H9 (cell line): Measurements from ENCODE around the gene TRIM17. TPM values are rescaled to one million over a fixed set of nuclear protein-coding genes. Genes with fewer than 3 reads are reported as not detected.
A peak's percentile ranks its signal among the peaks of the same experiment; 100 is the strongest.

Experiments used
- DNase-seq: peaks from one replicate; pipeline ENCODE4 v3.0.0-alpha.2; 2017
- H2AFZ ChIP-seq: one replicate; pipeline ENCODE4 v1.6.1; 2013; ENCODE audit warnings: mild to moderate bottlenecking, low read length, control low read depth, moderate library complexity
- H2AK5ac ChIP-seq: 2 replicates; pipeline ENCODE4 v1.6.1; 2013; ENCODE audit warnings: low read length, control low read depth, mixed read lengths; ENCODE audit not compliant: insufficient read length
- H2BK120ac ChIP-seq: one replicate; pipeline ENCODE4 v1.6.1; 2013; ENCODE audit warnings: low read depth, mild to moderate bottlenecking, low read length, control low read depth, inconsistent platforms; ENCODE audit not compliant: poor library complexity, severe bottlenecking
- H2BK12ac ChIP-seq: 2 replicates; pipeline ENCODE4 v1.6.1; 2013; ENCODE audit warnings: low read length, control low read depth, mixed read lengths, low read depth; ENCODE audit not compliant: insufficient read length
- H2BK15ac ChIP-seq: 2 replicates; pipeline ENCODE4 v1.6.1; 2013; ENCODE audit warnings: low read depth, low read length, control low read depth
- H2BK20ac ChIP-seq: one replicate; pipeline ENCODE4 v1.6.1; 2013; ENCODE audit warnings: low read depth, mild to moderate bottlenecking, low read length, control low read depth, inconsistent platforms; ENCODE audit not compliant: poor library complexity, severe bottlenecking
- H2BK5ac ChIP-seq: 2 replicates; pipeline ENCODE4 v1.6.1; 2013; ENCODE audit warnings: low read length, control low read depth, mixed read lengths; ENCODE audit not compliant: insufficient read length
- H3K14ac ChIP-seq: 2 replicates; pipeline ENCODE4 v1.6.1; 2013; ENCODE audit warnings: low read length, control low read depth; ENCODE audit not compliant: insufficient read depth
- H3K18ac ChIP-seq: 2 replicates; pipeline ENCODE4 v1.6.1; 2013; ENCODE audit warnings: low read depth, mild to moderate bottlenecking, mixed read lengths, low read length, control low read depth; ENCODE audit not compliant: insufficient read length
- H3K23ac ChIP-seq: 2 replicates; pipeline ENCODE4 v1.6.1; 2013; ENCODE audit warnings: low read length, control low read depth, mixed read lengths, low read depth; ENCODE audit not compliant: insufficient read length
- H3K23me2 ChIP-seq: 2 replicates; pipeline ENCODE4 v1.6.1; 2013; ENCODE audit warnings: low read depth, mild to moderate bottlenecking, mixed read lengths, low read length, control low read depth; ENCODE audit not compliant: insufficient read length, poor library complexity, severe bottlenecking
- H3K27ac ChIP-seq: 2 replicates; pipeline ENCODE4 v1.5.1; 2013; ENCODE audit warnings: low read length, control low read depth, mixed read lengths, low read depth; ENCODE audit not compliant: insufficient read length
- H3K27me3 ChIP-seq: 2 replicates; pipeline ENCODE4 v1.6.1; 2013; ENCODE audit warnings: low read length, control low read depth, inconsistent platforms; ENCODE audit not compliant: insufficient read depth
- H3K4ac ChIP-seq: 2 replicates; pipeline ENCODE4 v1.6.1; 2013; ENCODE audit warnings: low read depth, mild to moderate bottlenecking, control low read depth, inconsistent platforms, low read length, moderate library complexity
- H3K4me1 ChIP-seq: 2 replicates; pipeline ENCODE4 v1.6.1; 2013; ENCODE audit warnings: low read length, control low read depth, inconsistent platforms; ENCODE audit not compliant: insufficient read depth
- H3K4me2 ChIP-seq: 2 replicates; pipeline ENCODE4 v1.6.1; 2013; ENCODE audit warnings: low read length, control low read depth, mixed read lengths; ENCODE audit not compliant: insufficient read length, insufficient read depth
- H3K56ac ChIP-seq: 2 replicates; pipeline ENCODE4 v1.6.1; 2013; ENCODE audit warnings: low read depth, mild to moderate bottlenecking, mixed read lengths, low read length, control low read depth; ENCODE audit not compliant: insufficient read length
- H3K79me1 ChIP-seq: 2 replicates; pipeline ENCODE4 v1.6.1; 2013; ENCODE audit warnings: low read depth, mild to moderate bottlenecking, moderate library complexity, low read length, control low read depth, inconsistent platforms; ENCODE audit not compliant: insufficient read depth, poor library complexity, severe bottlenecking
- H3K79me2 ChIP-seq: 2 replicates; pipeline ENCODE4 v1.6.1; 2013; ENCODE audit warnings: low read length, control low read depth, inconsistent platforms; ENCODE audit not compliant: insufficient read depth
- H3K9ac ChIP-seq: 2 replicates; pipeline ENCODE4 v1.6.1; 2013; ENCODE audit warnings: low read length, control low read depth, mixed read lengths; ENCODE audit not compliant: insufficient read length; ENCODE audit errors: extremely low read depth
- H3K9me3 ChIP-seq: one replicate; pipeline ENCODE4 v1.6.1; 2013; ENCODE audit warnings: low read depth, low read length, inconsistent platforms; ENCODE audit not compliant: control insufficient read depth
- H3T11ph ChIP-seq: one replicate; pipeline ENCODE4 v1.6.1; 2013; ENCODE audit warnings: mild to moderate bottlenecking, low read length, control low read depth, inconsistent platforms
- H4K20me1 ChIP-seq: one replicate; pipeline ENCODE4 v1.6.1; 2013; ENCODE audit not compliant: control insufficient read depth, insufficient read length, insufficient read depth
- H4K5ac ChIP-seq: 2 replicates; pipeline ENCODE4 v1.6.1; 2013; ENCODE audit warnings: low read depth, mild to moderate bottlenecking, mixed read lengths, low read length, control low read depth; ENCODE audit not compliant: insufficient read length
- H4K8ac ChIP-seq: replicated peaks from 2 replicates; pipeline ENCODE4 v1.6.1; 2013; ENCODE audit warnings: low read length, control low read depth, mixed read lengths, low read depth; ENCODE audit not compliant: insufficient read length
- H4K91ac ChIP-seq: 2 replicates; pipeline ENCODE4 v1.6.1; 2013; ENCODE audit warnings: low read depth, mild to moderate bottlenecking, moderate library complexity, mixed read lengths, low read length, control low read depth; ENCODE audit not compliant: insufficient read length
- H3K27ac Mint-ChIP-seq, 3 experiments: 2 replicates in 2 of 3; 3 replicates in 1 of 3; pipeline ENCODE4 v1.8.0; 2020 to 2021; ENCODE audit warnings: mixed read lengths in 3 of 3, mild to moderate bottlenecking in 1 of 3, moderate library complexity in 1 of 3
- H3K27me3 Mint-ChIP-seq: 2 replicates; pipeline ENCODE4 v1.8.0; 2021; ENCODE audit warnings: low read depth, mild to moderate bottlenecking, moderate library complexity, mixed read lengths
- H3K36me3 Mint-ChIP-seq, 3 experiments: 2 replicates in 2 of 3; 3 replicates in 1 of 3; pipeline ENCODE4 v1.8.0; 2020 to 2021; ENCODE audit warnings: low read depth in 3 of 3, mixed read lengths in 3 of 3; ENCODE audit not compliant: insufficient read depth in 1 of 3
- H3K4me1 Mint-ChIP-seq, 2 experiments: 2 replicates each; pipeline ENCODE4 v1.8.0; 2020; ENCODE audit warnings: mixed read lengths in 2 of 2
- H3K4me3 Mint-ChIP-seq, 2 experiments: 2 replicates in 1 of 2; 3 replicates in 1 of 2; pipeline ENCODE4 v1.8.0; 2020 to 2021; ENCODE audit warnings: mild to moderate bottlenecking in 2 of 2, mixed read lengths in 2 of 2, moderate library complexity in 1 of 2
- H3K9me3 Mint-ChIP-seq, 2 experiments: 2 replicates in 1 of 2; 3 replicates in 1 of 2; pipeline ENCODE4 v1.8.0; 2020; ENCODE audit warnings: mild to moderate bottlenecking in 2 of 2, mixed read lengths in 2 of 2, moderate library complexity in 1 of 2
- whole genome bisulfite sequencing: extraction: QIAGEN DNeasy Blood & Tissue Kit; methylation state at CpG from one replicate; pipeline ENCODE4 v1.1.7; 2013; ENCODE audit warnings: missing lambda C conversion rate, low lambda C conversion rate, mixed read lengths; ENCODE audit not compliant: insufficient read length; ENCODE audit errors: extremely low coverage; 5-methylcytosine and 5-hydroxymethylcytosine counted together
- total RNA-seq: library from RNA; stranded (reverse); gene quantifications from 2 replicates; pipeline ENCODE4 v1.2.1, GENCODE V29; 2021
- TF ChIP-seq, protein P1 (sequence below): fragments of 200-600 bp; sonication (generic); conservative IDR thresholded peaks from 3 replicates; pipeline ENCODE4 v1.8.0; 2021; ENCODE audit warnings: antibody characterized with exemption, mild to moderate bottlenecking

Gene TRIM17
- total RNA-seq, 1 experiment from 2014 or later, result 2.8 TPM

- H2BK120ac ChIP-seq, result no peak overlapping the region
- no peak overlapping the region for H3K56ac ChIP-seq
- H3K79me2 ChIP-seq, result no peaks in the 10 kb centered on the region
- peaks cover 4% of the 10 kb centered on the region for H4K20me1 ChIP-seq
- no CpG with 5 or more reads among the region's 19 CpGs for WGBS
- no peaks in the 10 kb centered on the region for H3K79me1 ChIP-seq
- H3K4me1 ChIP-seq, result no peaks in the 10 kb centered on the region
- no peaks in the 10 kb centered on the region for H3K9me3 Mint-ChIP-seq
- H2BK12ac ChIP-seq, result no peak overlapping the region
- no peak overlapping the region; the same call in 1 of the 2 replicates for H3K14ac ChIP-seq
- no peak overlapping the region for H2BK15ac ChIP-seq
- H3K4me3 Mint-ChIP-seq, result no peak overlapping the region
- no peak overlapping the region for H2AK5ac ChIP-seq
- no peak overlapping the region for H2BK20ac ChIP-seq
- H4K8ac ChIP-seq, result no peak overlapping the region
- peaks cover 0 to 3% (median 1%) of the 10 kb centered on the region in 3 experiments; a peak in 3 of 7 replicates for H3K36me3 Mint-ChIP-seq
- peaks cover 2% of the 10 kb centered on the region; the same call in 1 of the 2 replicates for H3K27me3 Mint-ChIP-seq
- H3K9ac ChIP-seq, result no peak overlapping the region
- no peak overlapping the region for H3K4ac ChIP-seq
- H4K91ac ChIP-seq, result no peak overlapping the region
- H3K18ac ChIP-seq, result no peak overlapping the region
- H3K9me3 ChIP-seq, result no peaks in the 10 kb centered on the region
- no peak overlapping the region for H3K4me2 ChIP-seq
- 0 out of 4 replicates have a peak, but pooled peaks cover 0 to 3% of the 10 kb centered on the region in 2 experiments for H3K4me1 Mint-ChIP-seq
- H4K5ac ChIP-seq, result peak overlapping the region; percentile 6
- H2AFZ ChIP-seq, result no peak overlapping the region
- no peaks in the 10 kb centered on the region for H3K27me3 ChIP-seq
- H3K23ac ChIP-seq, result no peak overlapping the region
- DNase-seq, result no peak
- 0 out of 7 replicates have a peak overlapping the region, but pooled peaks of 1 of the 3 experiments have one; percentile 72 for H3K27ac Mint-ChIP-seq
- H3K23me2 ChIP-seq, result no peaks in the 10 kb centered on the region
- no peak overlapping the region for H2BK5ac ChIP-seq
- TF ChIP-seq, protein P1, sequence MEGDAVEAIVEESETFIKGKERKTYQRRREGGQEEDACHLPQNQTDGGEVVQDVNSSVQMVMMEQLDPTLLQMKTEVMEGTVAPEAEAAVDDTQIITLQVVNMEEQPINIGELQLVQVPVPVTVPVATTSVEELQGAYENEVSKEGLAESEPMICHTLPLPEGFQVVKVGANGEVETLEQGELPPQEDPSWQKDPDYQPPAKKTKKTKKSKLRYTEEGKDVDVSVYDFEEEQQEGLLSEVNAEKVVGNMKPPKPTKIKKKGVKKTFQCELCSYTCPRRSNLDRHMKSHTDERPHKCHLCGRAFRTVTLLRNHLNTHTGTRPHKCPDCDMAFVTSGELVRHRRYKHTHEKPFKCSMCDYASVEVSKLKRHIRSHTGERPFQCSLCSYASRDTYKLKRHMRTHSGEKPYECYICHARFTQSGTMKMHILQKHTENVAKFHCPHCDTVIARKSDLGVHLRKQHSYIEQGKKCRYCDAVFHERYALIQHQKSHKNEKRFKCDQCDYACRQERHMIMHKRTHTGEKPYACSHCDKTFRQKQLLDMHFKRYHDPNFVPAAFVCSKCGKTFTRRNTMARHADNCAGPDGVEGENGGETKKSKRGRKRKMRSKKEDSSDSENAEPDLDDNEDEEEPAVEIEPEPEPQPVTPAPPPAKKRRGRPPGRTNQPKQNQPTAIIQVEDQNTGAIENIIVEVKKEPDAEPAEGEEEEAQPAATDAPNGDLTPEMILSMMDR, result no peak
- H3T11ph ChIP-seq, result no peak overlapping the region
- no peak overlapping the region for H3K27ac ChIP-seq
Observed at GRCh38 chr1:228358764-228359612, 57.7 kb downstream of the TRIM17 start.
